HEK293 (cell line): ENCODE data around the gene ZNF326.

ENCODE experiments used
- CTCF ChIA-PET: fragments of 350-600 bp; formaldehyde crosslinking; extraction: SDS; loops from one replicate; lab custom pipeline; 2021; ENCODE audit warnings: antibody characterized with exemption; lab: Yijun Ruan, JAX
- POLR2A ChIA-PET: fragments of 300-600 bp; formaldehyde crosslinking; extraction: SDS; loops from one replicate; lab custom pipeline; 2020; ENCODE audit warnings: antibody characterized with exemption, inconsistent platforms; lab: Yijun Ruan, JAX
- H3K27ac ChIP-seq: fragments of 200-500 bp; sonication (Bioruptor generic); 2 replicates; pipeline ENCODE4 v1.5.1; 2014; ENCODE audit warnings: low read depth, low read length, control low read depth, inconsistent platforms; ENCODE audit errors: extremely low read depth
- H3K36me3 ChIP-seq, 2 experiments: fragments of 200-500 bp in 1 of 2; sonication (Bioruptor generic) in 1 of 2; 1 replicate in 1 of 2; 2 replicates in 1 of 2; pipeline ENCODE4 v1.5.1; 2014 to 2017; ENCODE audit warnings: inconsistent platforms in 2 of 2, low read length in 2 of 2; ENCODE audit not compliant: control insufficient read depth in 2 of 2, insufficient read depth in 1 of 2
- H3K4me1 ChIP-seq: fragments of 200-500 bp; sonication (Bioruptor generic); 2 replicates; pipeline ENCODE4 v1.5.1; 2014; ENCODE audit warnings: mild to moderate bottlenecking, low read length, inconsistent platforms; ENCODE audit not compliant: control insufficient read depth, insufficient read depth
- H3K4me3 ChIP-seq: 2 replicates; pipeline ENCODE4 v1.5.1; 2011; ENCODE audit warnings: low read depth, mild to moderate bottlenecking, control low read depth, low read length, moderate library complexity
- H3K9me3 ChIP-seq: fragments of 200-500 bp; sonication (Bioruptor generic); 2 replicates; pipeline ENCODE4 v1.5.1; 2014; ENCODE audit warnings: low read depth, low read length, inconsistent platforms; ENCODE audit not compliant: control insufficient read depth, insufficient read depth
- MZF1 ChIP-seq: fragments of 450-650 bp; formaldehyde crosslinking; IDR thresholded peaks from 2 replicates; pipeline ENCODE4 v1.5.1; 2017; ENCODE audit warnings: missing biosample characterization, missing genetic modification characterization, borderline replicate concordance
- ZBTB8A ChIP-seq: fragments of 450-650 bp; formaldehyde crosslinking; IDR thresholded peaks from 2 replicates; pipeline ENCODE4 v1.5.1; 2016; ENCODE audit warnings: missing biosample characterization, missing genetic modification characterization
- ZNF175 ChIP-seq: fragments of 450-650 bp; formaldehyde crosslinking; IDR thresholded peaks from 2 replicates; pipeline ENCODE4 v1.5.1; 2016; ENCODE audit warnings: missing biosample characterization, missing genetic modification characterization
- ZNF2 ChIP-seq: fragments of 450-650 bp; formaldehyde crosslinking; IDR thresholded peaks from 2 replicates; pipeline ENCODE4 v1.5.1; 2016; ENCODE audit warnings: missing biosample characterization, missing genetic modification characterization
- ZNF214 ChIP-seq: fragments of 450-650 bp; formaldehyde crosslinking; IDR thresholded peaks from 2 replicates; pipeline ENCODE4 v1.5.1; 2017; ENCODE audit warnings: missing biosample characterization, mild to moderate bottlenecking, missing genetic modification characterization, borderline replicate concordance
- ZNF223 ChIP-seq: fragments of 450-650 bp; formaldehyde crosslinking; IDR thresholded peaks from 2 replicates; pipeline ENCODE4 v1.5.1; 2016; ENCODE audit warnings: missing biosample characterization, missing genetic modification characterization
- ZNF24 ChIP-seq: fragments of 450-650 bp; formaldehyde crosslinking; IDR thresholded peaks from 2 replicates; pipeline ENCODE4 v1.5.1; 2016; ENCODE audit warnings: missing biosample characterization, missing genetic modification characterization
- ZNF302 ChIP-seq: fragments of 450-650 bp; formaldehyde crosslinking; IDR thresholded peaks from 2 replicates; pipeline ENCODE4 v1.5.1; 2016; ENCODE audit warnings: missing biosample characterization, missing genetic modification characterization, low read depth
- ZNF335 ChIP-seq: fragments of 450-650 bp; formaldehyde crosslinking; conservative IDR thresholded peaks from 2 replicates; pipeline ENCODE4 v1.5.1; 2016; ENCODE audit warnings: missing biosample characterization, missing genetic modification characterization
- ZNF341 ChIP-seq: fragments of 450-650 bp; formaldehyde crosslinking; IDR thresholded peaks from 2 replicates; pipeline ENCODE4; 2016; ENCODE audit warnings: low read depth, missing biosample characterization, missing genetic modification characterization
- ZNF423 ChIP-seq: fragments of 450-650 bp; formaldehyde crosslinking; IDR thresholded peaks from 2 replicates; pipeline ENCODE4 v1.5.1; 2016; ENCODE audit warnings: missing biosample characterization, missing genetic modification characterization
- ZNF701 ChIP-seq: fragments of 450-650 bp; formaldehyde crosslinking; IDR thresholded peaks from 2 replicates; pipeline ENCODE4 v1.5.1; 2016; ENCODE audit warnings: missing biosample characterization, missing genetic modification characterization
- ZNF747 ChIP-seq: fragments of 450-650 bp; formaldehyde crosslinking; IDR thresholded peaks from 2 replicates; pipeline ENCODE4 v1.5.1; 2016; ENCODE audit warnings: missing biosample characterization, missing genetic modification characterization
- TF ChIP-seq, protein P1 (sequence below): fragments of 450-650 bp; formaldehyde crosslinking; IDR thresholded peaks from 2 replicates; pipeline ENCODE4 v1.5.1; 2016; ENCODE audit warnings: missing biosample characterization, missing genetic modification characterization
- TF ChIP-seq, protein P2 (sequence below): fragments of 450-650 bp; formaldehyde crosslinking; IDR thresholded peaks from 2 replicates; pipeline ENCODE4 v1.5.1; 2016; ENCODE audit warnings: missing biosample characterization, missing genetic modification characterization, borderline replicate concordance

Gene ZNF326

DNA sequence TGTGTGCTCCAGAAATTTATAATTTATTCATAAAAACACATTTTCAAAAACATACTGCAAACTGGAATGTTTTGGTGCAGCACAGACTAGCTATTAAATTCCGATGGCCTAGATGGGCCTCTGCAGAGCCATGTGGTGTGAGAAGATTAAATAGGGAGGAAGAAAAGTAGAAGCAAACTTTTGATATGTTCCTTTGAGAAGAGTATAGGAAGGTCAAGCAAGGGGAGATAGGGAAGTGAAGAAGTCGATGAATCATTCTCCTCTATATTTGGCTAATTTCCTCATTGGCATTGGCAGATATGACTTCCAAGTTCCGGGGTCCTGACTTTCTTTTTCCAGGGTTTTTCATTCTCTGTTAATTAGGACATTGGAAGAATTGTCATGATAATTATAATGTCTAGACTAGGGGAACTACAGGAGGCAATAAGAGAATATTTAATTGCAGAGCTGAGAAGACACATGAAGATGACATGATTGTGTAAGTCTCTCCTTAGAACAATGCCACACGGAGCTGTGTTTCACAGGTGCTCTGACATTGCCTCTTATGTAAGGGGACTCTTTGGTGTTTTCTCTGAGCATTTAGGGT, 19.3 kb upstream of the ZNF326 start:
- ChIA-PET POLR2A (no interaction called here), CTCF (no interaction called here)
- H3K27ac ChIP-seq = no peak overlapping the region
- H3K4me1 ChIP-seq = 0 out of 2 replicates have a peak, but pooled peaks cover 3% of the 10 kb centered on the region
- H3K36me3 ChIP-seq = no peaks in the 10 kb centered on the region
- H3K9me3 ChIP-seq = no peaks in the 10 kb centered on the region
- H3K4me3 ChIP-seq = no peak overlapping the region
- TF ChIP-seq ZNF747 (tag by site-specific recombination) (no peak), ZNF175 (tag by site-specific recombination) (no peak), MZF1 (tag by site-specific recombination) (no peak), ZNF2 (no peak)
- TF ChIP-seq, protein P1, sequence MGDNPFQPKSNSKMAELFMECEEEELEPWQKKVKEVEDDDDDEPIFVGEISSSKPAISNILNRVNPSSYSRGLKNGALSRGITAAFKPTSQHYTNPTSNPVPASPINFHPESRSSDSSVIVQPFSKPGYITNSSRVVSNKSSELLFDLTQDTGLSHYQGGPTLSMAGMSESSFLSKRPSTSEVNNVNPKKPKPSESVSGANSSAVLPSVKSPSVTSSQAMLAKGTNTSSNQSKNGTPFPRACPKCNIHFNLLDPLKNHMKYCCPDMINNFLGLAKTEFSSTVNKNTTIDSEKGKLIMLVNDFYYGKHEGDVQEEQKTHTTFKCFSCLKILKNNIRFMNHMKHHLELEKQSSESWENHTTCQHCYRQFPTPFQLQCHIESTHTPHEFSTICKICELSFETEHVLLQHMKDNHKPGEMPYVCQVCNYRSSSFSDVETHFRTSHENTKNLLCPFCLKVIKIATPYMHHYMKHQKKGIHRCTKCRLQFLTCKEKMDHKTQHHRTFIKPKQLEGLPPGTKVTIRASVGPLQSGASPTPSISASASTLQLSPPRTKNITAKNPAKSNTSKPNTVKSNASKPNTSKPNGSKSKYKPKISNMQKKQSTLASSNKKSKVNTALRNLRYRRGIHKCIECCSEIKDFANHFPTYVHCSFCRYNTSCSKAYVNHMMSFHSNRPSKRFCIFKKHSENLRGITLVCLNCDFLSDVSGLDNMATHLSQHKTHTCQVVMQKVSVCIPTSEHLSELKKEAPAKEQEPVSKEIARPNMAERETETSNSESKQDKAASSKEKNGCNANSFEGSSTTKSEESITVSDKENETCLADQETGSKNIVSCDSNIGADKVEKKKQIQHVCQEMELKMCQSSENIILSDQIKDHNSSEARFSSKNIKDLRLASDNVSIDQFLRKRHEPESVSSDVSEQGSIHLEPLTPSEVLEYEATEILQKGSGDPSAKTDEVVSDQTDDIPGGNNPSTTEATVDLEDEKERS (tag by site-specific recombination) = no peak

DNA sequence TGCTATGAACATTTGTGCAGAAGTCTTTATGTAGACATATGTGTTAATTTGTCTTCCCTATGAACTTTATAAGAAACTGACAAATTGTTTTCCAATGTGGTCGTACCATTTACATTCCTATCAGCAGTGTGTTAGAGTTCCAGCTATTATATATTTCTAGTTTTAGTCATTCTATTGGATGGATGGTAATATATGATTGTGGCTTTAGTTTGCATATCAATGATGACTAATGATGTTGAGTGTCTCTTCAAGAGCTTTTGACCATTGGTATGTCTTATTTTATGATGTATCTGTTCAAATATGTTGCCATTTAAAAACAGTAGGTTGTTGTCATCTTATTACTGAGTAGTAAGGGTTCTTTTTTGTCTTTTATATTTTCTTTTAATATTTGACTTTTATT, 16.2 kb upstream of the ZNF326 start:
- Histone ChIP-seq H3K4me1 (0 out of 2 replicates have a peak, but pooled peaks cover 3% of the 10 kb centered on the region), H3K27ac (no peak overlapping the region), H3K4me3 (no peak overlapping the region), H3K36me3 (no peaks in the 10 kb centered on the region), H3K9me3 (no peaks in the 10 kb centered on the region)
- TF ChIP-seq ZBTB8A (tag by site-specific recombination) = no peak
- TF ChIP-seq ZNF24 (tag by site-specific recombination) = no peak
- no peak for TF ChIP-seq ZNF423 (tag by site-specific recombination)
- no peak for TF ChIP-seq ZNF223 (tag by site-specific recombination)
- no peak for TF ChIP-seq ZNF341 (tag by site-specific recombination)
- no peak for TF ChIP-seq ZNF701 (tag by site-specific recombination)
- no peak for TF ChIP-seq ZNF335 (tag by site-specific recombination)
- TF ChIP-seq ZNF302 (tag by site-specific recombination) = no peak
- TF ChIP-seq ZNF214 = no peak
- TF ChIP-seq, protein P2, sequence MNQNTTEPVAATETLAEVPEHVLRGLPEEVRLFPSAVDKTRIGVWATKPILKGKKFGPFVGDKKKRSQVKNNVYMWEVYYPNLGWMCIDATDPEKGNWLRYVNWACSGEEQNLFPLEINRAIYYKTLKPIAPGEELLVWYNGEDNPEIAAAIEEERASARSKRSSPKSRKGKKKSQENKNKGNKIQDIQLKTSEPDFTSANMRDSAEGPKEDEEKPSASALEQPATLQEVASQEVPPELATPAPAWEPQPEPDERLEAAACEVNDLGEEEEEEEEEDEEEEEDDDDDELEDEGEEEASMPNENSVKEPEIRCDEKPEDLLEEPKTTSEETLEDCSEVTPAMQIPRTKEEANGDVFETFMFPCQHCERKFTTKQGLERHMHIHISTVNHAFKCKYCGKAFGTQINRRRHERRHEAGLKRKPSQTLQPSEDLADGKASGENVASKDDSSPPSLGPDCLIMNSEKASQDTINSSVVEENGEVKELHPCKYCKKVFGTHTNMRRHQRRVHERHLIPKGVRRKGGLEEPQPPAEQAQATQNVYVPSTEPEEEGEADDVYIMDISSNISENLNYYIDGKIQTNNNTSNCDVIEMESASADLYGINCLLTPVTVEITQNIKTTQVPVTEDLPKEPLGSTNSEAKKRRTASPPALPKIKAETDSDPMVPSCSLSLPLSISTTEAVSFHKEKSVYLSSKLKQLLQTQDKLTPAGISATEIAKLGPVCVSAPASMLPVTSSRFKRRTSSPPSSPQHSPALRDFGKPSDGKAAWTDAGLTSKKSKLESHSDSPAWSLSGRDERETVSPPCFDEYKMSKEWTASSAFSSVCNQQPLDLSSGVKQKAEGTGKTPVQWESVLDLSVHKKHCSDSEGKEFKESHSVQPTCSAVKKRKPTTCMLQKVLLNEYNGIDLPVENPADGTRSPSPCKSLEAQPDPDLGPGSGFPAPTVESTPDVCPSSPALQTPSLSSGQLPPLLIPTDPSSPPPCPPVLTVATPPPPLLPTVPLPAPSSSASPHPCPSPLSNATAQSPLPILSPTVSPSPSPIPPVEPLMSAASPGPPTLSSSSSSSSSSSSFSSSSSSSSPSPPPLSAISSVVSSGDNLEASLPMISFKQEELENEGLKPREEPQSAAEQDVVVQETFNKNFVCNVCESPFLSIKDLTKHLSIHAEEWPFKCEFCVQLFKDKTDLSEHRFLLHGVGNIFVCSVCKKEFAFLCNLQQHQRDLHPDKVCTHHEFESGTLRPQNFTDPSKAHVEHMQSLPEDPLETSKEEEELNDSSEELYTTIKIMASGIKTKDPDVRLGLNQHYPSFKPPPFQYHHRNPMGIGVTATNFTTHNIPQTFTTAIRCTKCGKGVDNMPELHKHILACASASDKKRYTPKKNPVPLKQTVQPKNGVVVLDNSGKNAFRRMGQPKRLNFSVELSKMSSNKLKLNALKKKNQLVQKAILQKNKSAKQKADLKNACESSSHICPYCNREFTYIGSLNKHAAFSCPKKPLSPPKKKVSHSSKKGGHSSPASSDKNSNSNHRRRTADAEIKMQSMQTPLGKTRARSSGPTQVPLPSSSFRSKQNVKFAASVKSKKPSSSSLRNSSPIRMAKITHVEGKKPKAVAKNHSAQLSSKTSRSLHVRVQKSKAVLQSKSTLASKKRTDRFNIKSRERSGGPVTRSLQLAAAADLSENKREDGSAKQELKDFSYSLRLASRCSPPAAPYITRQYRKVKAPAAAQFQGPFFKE (tag by site-specific recombination) = no peak
- POLR2A ChIA-PET = no interaction called here
- CTCF ChIA-PET = interaction anchor here (0.7 kb wide), 1 partner anchor 215 kb away, joined by 3 read pairs; no protein-coding TSS in a partner anchor
